AG04449 (cell line): Measurements from ENCODE around the gene PDZD8.

Source experiments
- CTCF ChIA-PET: fragments of 350-600 bp; formaldehyde crosslinking; extraction: SDS; loops from one replicate; lab custom pipeline; 2021; ENCODE audit warnings: antibody characterized with exemption; lab: Yijun Ruan, JAX
- POLR2A ChIA-PET: fragments of 400-600, 350-600 bp; formaldehyde crosslinking; extraction: SDS; loops from one replicate; lab custom pipeline; 2020; ENCODE audit warnings: antibody characterized with exemption, inconsistent platforms; lab: Yijun Ruan, JAX
- DNase-seq: peaks from one replicate; pipeline ENCODE4 v3.0.0-alpha.2; 2010; ENCODE audit warnings: low read depth, low spot score
- H3K4me3 ChIP-seq: 2 replicates; pipeline ENCODE4 v1.5.1; 2011; ENCODE audit warnings: low read depth, mild to moderate bottlenecking, control low read depth, low read length
- CTCF ChIP-seq: IDR thresholded peaks from one replicate; pipeline ENCODE4 v1.5.1; 2011; ENCODE audit warnings: mild to moderate bottlenecking, moderate library complexity, low read length, control low read depth, inconsistent platforms; ENCODE audit not compliant: insufficient read depth; ENCODE audit errors: missing control alignments

The PDZD8 gene

GRCh38 chr10:117367718-117368117 lies 7.5 kb downstream of the PDZD8 start:
- CTCF ChIA-PET, result interaction anchor here (0.8 to 1.0 kb wide), 3 partner anchors 18 to 75 kb away, joined by 3 read pairs; no protein-coding TSS in a partner anchor
- DNase-seq, result no peak
- no peak overlapping the region for H3K4me3 ChIP-seq
- TF ChIP-seq CTCF, result no peak
- POLR2A ChIA-PET, result no interaction called here

DNA sequence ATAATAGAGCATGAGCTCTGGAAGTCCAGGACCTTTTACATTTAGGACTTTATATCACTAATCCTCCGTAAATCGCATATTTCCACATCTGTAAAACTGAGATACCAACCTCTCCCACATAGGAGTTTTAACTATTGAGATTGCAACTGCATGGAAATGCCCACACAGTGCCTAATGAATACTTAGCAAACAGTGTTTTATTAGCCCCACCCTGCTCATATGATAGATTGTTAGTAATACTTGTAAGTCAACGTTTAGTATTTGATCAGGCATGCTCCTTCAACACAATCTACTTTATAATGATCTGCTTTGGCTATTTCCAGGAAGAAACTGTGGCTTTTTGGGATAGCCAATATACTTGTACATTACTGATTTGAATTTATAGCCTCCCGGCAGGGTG lies 8.5 kb downstream of the PDZD8 start:
- CTCF ChIA-PET, result interaction anchor here (1.0 kb wide), 1 partner anchor 17 kb away, joined by 3 read pairs; no protein-coding TSS in a partner anchor
- H3K4me3 ChIP-seq, result no peak overlapping the region
- POLR2A ChIA-PET, result no interaction called here
- TF ChIP-seq CTCF, result no peak
- DNase-seq, result no peak

DNA sequence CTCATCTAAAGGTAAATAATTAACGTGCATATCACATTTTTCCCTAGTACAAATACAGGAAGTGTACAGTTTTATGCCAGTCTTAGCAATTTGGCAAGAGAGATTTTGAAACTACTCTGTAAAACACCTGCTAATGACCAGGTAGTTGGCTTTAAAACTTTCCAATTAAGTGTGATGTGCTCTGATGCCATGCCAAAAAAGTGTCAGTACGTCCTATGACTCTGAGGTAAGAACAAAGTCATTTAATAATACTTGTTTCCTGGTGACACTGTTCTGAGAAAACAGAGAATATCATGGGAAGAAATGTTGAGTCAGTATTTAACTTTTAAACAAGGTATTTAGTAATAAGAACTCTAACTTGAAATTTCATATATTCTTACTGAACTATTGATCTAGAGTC lies 9.6 kb downstream of the PDZD8 start:
- POLR2A ChIA-PET, result no interaction called here

GRCh38 chr10:117364110-117364960 lies 10.9 kb downstream of the PDZD8 start:
- no peak for TF ChIP-seq CTCF
- CTCF ChIA-PET, result no interaction called here
- H3K4me3 ChIP-seq, result no peak overlapping the region
- POLR2A ChIA-PET, result no interaction called here
- DNase-seq, result no peak

More for the DNA sequence above, 9.6 kb downstream of the PDZD8 start:
- H3K4me3 ChIP-seq, result no peak overlapping the region
- CTCF ChIA-PET, result no interaction called here
- TF ChIP-seq CTCF, result no peak
- DNase-seq, result no peak

DNA sequence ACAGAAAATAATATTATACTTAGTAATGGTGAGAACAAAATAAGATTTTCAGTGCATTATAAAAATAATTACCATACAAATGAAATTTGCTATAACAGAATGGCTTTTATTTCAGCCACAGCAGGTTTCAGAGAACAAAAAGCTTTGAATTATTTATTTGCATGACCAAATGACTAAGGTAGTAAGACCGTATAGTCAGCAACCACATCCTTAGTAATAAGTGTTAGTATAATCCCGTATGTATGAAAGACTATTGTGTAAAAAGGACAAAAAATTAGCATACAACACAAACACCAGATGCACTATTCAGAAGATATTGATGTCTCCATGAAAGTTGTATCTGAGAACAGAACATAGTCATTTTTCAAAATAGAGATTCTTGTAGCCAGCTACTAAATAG lies 12.2 kb downstream of the PDZD8 start:
- no peak overlapping the region for H3K4me3 ChIP-seq

More for the DNA sequence above, 12.2 kb downstream of the PDZD8 start:
- DNase-seq, result no peak
- POLR2A ChIA-PET, result no interaction called here
- no peak for TF ChIP-seq CTCF
- CTCF ChIA-PET, result no interaction called here
